Thymus (tissue), 11 donors: ENCODE data around the gene TMEFF2. TPM values are rescaled to one million over a fixed set of nuclear protein-coding genes. Genes with fewer than 3 reads are reported as not detected.

Experiments
- DNase-seq, 9 donors: peaks; one replicate each; pipeline ENCODE4 v3.0.0-alpha.2; 2013; ENCODE audit warnings: low spot score in 9 of 9, low read depth in 6 of 9, missing footprints in 1 of 9
- H3K27ac ChIP-seq, 2 donors: one replicate each; pipeline ENCODE4 v1.5.1; 2013; ENCODE audit warnings: control low read depth in 1 of 2, low read depth in 1 of 2, low read length in 1 of 2, mild to moderate bottlenecking in 1 of 2, moderate library complexity in 1 of 2
- H3K27me3 ChIP-seq, 2 donors: one replicate each; pipeline ENCODE4 v1.5.1; 2013; ENCODE audit warnings: low read length in 1 of 2; ENCODE audit not compliant: control insufficient read depth in 2 of 2, insufficient read depth in 1 of 2
- H3K36me3 ChIP-seq, 2 donors: one replicate each; pipeline ENCODE4 v1.5.1; 2013; ENCODE audit warnings: low read length in 1 of 2, mild to moderate bottlenecking in 1 of 2, moderate library complexity in 1 of 2; ENCODE audit not compliant: control insufficient read depth in 2 of 2, insufficient read depth in 2 of 2
- H3K4me1 ChIP-seq, 2 donors: one replicate each; pipeline ENCODE4 v1.5.1; 2013; ENCODE audit warnings: low read length in 2 of 2; ENCODE audit not compliant: control insufficient read depth in 2 of 2, insufficient read depth in 2 of 2
- H3K4me3 ChIP-seq, 2 donors: one replicate each; pipeline ENCODE4 v1.5.1; 2013; ENCODE audit warnings: low read length in 2 of 2, control low read depth in 1 of 2, mild to moderate bottlenecking in 1 of 2
- H3K9me3 ChIP-seq, 2 donors: one replicate each; pipeline ENCODE4 v1.5.1; 2013; ENCODE audit warnings: low read length in 1 of 2, mild to moderate bottlenecking in 1 of 2; ENCODE audit not compliant: control insufficient read depth in 2 of 2, insufficient read depth in 1 of 2
- WGBS: extraction: QIAGEN DNeasy Blood & Tissue Kit; methylation state at CpG from one replicate; pipeline ENCODE4 v1.1.7; 2013; 5-methylcytosine and 5-hydroxymethylcytosine counted together
- polyA plus RNA-seq: library from polyadenylated mRNA; stranded (reverse); fragments of 200-250 nt; gene quantifications from one replicate; pipeline ENCODE4 v1.2.3, GENCODE V29; 2013
- total RNA-seq: library from RNA; stranded (reverse); fragments of 120-200 nt; gene quantifications from one replicate; pipeline ENCODE4 v1.2.4, GENCODE V29; 2013
- donor health status: healthy.

The TMEFF2 gene
- total and polyA plus RNA-seq, 2 donors: 0.05 to 1.2 TPM

DNA sequence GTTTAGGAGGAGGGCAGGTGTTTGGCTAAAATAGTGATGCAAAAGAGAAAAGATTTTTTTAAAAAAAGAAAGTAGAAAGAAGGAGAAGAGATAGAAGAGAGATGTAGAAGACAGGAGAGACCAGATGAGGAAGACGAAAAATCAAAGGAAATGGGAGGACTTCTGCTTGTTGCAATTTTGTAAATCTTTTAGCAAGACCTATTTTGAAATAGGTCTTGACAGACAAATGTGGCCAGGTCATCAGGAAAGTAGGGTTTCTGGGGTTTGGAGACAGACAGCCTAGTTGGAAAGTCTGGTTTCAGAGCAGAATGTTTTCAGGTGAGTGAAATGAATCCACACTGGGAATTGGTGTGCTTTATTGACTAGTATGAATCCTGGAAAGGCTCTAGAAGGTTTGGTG, 243.4 kb downstream of the TMEFF2 start:
- H3K36me3 ChIP-seq: no peaks in the 10 kb centered on the region
- no peak for DNase-seq
- no peaks in the 10 kb centered on the region for H3K9me3 ChIP-seq
- H3K4me1 ChIP-seq: no peaks in the 10 kb centered on the region
- WGBS: 95% methylated on average over 1 of the region's 1 CpG
- no peak overlapping the region for H3K4me3 ChIP-seq
- no peak overlapping the region for H3K27ac ChIP-seq
- no peaks in the 10 kb centered on the region for H3K27me3 ChIP-seq

DNA sequence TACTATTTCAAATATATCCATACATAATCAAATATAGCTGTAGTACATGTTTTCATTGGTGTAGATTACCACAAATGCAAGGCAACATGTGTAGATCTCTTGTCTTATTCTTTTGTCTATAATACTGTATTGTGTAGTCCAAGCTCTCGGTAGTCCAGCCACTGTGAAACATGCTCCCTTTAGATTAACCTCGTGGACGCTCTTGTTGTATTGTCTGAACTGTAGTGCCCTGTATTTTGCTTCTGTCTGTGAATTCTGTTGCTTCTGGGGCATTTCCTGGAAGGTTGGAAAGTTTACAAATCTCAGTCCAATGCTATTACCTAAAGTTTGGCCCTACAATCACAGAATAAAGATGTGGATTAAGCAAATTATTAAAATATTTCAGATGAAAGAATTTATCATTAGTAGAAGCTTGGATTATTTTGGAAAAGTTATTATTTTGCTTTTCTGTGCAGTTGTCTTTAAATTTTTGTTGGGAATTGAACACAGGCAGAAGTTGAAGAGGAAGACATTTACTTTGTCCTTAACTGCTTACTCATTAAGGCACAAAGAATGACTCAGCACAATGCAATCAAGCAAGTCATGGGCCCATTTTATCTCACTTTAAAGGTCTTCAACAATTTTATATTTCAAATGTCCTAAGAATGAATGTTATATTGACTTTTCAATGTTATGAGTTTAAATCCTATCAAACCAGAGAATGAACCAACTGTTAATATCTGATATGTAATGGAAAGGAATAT, 244.4 kb downstream of the TMEFF2 start:
- Histone ChIP-seq H3K4me1 (no peaks in the 10 kb centered on the region), H3K27me3 (no peaks in the 10 kb centered on the region), H3K36me3 (no peaks in the 10 kb centered on the region), H3K4me3 (no peak overlapping the region), H3K27ac (no peak overlapping the region), H3K9me3 (no peaks in the 10 kb centered on the region)
- WGBS: 93% methylated on average over 3 of the region's 3 CpGs
- no peak for DNase-seq

DNA sequence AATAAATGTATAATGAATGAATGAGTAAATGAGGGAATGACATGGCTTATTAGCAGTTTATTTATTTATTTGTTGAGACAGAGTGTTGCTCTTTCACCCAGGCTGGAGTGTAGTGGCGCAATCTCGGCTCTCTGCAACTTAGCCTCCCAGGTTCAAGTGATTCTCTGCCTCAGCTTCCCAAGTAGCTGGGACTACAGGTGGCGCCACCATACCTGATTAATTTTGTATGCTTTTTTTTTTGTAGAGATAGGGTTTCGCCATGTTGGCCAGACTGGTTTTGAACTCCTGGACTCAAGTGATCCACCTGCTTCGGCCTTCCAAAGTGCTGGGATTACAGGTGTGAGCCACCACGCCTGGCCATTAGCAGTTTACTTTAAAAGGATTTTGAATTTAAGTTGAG, 247.5 kb downstream of the TMEFF2 start:
- WGBS: 96% methylated on average over 6 of the region's 6 CpGs
- Histone ChIP-seq H3K4me3 (no peak overlapping the region), H3K27me3 (no peaks in the 10 kb centered on the region), H3K36me3 (no peaks in the 10 kb centered on the region), H3K27ac (no peak overlapping the region), H3K4me1 (no peaks in the 10 kb centered on the region), H3K9me3 (no peaks in the 10 kb centered on the region)
- no peak for DNase-seq

DNA sequence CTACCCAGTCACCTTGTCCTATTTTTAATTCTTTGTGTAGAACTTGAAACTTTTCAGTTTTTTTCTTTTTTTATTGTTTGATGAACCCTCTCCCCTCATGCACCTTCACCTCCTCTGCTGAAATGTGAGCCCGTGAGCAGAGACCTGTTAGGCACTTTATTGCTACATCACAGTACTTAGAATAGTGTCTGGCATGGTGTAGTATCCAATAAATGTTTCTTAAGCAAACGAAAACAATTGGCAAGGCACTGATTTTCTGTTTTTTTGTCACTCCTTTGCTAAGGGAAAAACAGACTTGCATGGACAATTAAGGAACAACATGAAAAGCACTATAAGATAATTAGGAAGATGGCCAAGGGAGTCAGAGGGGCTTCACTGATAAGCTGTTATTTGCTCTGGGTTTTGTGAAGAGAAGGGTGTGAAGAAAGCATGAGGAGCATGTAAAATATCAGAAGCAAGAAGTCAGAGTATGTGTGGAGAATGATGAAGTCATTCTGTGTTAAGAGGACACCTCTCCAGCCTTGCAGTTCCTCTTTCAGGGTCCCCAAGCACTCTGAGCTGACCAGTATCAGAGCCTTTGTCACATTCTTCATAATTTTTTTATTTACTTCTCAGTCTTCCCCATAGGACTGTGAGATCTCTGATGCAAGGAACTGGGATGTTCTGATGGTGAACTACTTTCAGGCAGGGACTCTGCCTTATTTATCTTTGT, 248.1 kb downstream of the TMEFF2 start:
- no peak overlapping the region for H3K4me3 ChIP-seq
- 68% methylated on average over 2 of the region's 2 CpGs for WGBS
- no peaks in the 10 kb centered on the region for H3K9me3 ChIP-seq
- H3K4me1 ChIP-seq: no peaks in the 10 kb centered on the region
- no peak overlapping the region for H3K27ac ChIP-seq
- no peak for DNase-seq
- H3K36me3 ChIP-seq: no peaks in the 10 kb centered on the region
- H3K27me3 ChIP-seq: no peaks in the 10 kb centered on the region

DNA sequence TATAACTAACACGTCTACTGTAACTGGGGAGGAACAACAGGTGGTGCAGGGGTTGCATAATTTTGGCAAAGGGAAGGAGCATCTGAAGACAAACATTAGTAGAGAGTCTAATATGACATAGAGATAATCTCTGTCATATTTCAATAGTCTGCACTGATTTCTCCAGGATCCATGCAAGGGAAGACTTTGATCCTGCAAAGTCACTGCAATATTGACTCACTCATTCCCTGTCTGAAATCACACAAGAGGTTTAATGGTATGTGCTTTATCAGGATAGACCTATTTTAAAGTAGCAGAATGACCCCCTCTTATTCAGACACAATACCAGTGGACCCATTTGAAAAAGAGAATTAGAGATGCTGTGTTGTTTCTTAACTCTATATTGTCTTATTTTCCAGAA, 249.1 kb downstream of the TMEFF2 start:
- Histone ChIP-seq H3K9me3 (no peaks in the 10 kb centered on the region), H3K4me1 (no peaks in the 10 kb centered on the region), H3K4me3 (no peak overlapping the region), H3K27ac (no peak overlapping the region), H3K36me3 (no peaks in the 10 kb centered on the region), H3K27me3 (no peaks in the 10 kb centered on the region)
- DNase-seq: no peak
- WGBS: 92% methylated on average over 1 of the region's 1 CpG

DNA sequence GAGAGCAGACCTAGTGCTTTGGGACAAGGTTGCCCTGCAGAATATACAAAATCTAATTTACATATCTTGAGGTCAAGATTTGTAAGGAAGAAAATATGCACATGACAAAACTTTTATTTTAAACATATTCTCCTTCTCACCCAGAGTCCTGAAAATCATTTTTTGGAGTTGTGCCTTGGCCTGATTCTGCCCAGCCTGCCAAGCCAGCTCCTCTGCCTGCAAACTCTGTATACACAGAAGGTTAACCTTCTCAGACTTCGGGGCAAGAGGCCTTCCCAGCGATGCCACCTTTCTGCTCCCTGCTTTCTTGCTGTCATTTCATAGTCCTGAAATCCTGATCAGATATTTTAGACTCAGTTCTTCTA, 252.0 kb downstream of the TMEFF2 start:
- Histone ChIP-seq H3K9me3 (no peaks in the 10 kb centered on the region), H3K4me3 (no peak overlapping the region), H3K36me3 (no peaks in the 10 kb centered on the region), H3K4me1 (no peaks in the 10 kb centered on the region), H3K27ac (no peak overlapping the region), H3K27me3 (no peaks in the 10 kb centered on the region)
- 90% methylated on average over 2 of the region's 2 CpGs for WGBS
- DNase-seq: no peak

DNA sequence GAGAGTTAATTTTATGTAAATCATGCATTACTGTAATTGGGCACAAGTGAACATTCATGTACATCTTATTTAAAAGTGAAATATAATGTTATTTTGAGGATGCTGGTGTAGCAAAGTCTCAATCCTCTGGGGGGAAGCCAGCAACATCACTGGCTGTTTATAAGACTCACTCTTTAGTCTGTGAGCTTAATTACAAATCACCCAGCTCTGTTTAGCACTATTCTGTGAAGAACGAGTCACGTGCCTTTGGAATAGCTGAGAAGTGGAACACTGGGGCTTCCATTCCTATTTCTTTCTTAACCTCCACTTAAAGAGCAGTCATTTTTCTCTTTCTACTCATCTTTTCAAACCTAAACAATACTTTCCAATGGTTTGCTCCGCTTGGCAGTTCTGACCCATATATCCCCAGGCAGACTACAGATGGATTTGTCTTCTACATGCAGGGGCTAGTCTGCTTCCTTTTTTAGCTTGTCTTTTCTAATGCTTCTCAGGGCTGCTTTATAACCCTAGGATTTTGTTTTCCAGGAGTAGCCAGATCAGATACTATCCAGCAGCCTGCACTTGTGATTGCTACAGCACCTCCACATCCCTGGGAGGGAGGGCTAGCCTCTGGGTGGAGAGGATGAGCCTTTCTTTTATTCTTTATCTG, 252.5 kb downstream of the TMEFF2 start:
- WGBS: 95% methylated on average over 3 of the region's 3 CpGs
- DNase-seq: no peak
- Histone ChIP-seq H3K9me3 (no peaks in the 10 kb centered on the region), H3K4me3 (no peak overlapping the region), H3K36me3 (no peaks in the 10 kb centered on the region), H3K27me3 (no peaks in the 10 kb centered on the region), H3K4me1 (no peaks in the 10 kb centered on the region), H3K27ac (no peak overlapping the region)

DNA sequence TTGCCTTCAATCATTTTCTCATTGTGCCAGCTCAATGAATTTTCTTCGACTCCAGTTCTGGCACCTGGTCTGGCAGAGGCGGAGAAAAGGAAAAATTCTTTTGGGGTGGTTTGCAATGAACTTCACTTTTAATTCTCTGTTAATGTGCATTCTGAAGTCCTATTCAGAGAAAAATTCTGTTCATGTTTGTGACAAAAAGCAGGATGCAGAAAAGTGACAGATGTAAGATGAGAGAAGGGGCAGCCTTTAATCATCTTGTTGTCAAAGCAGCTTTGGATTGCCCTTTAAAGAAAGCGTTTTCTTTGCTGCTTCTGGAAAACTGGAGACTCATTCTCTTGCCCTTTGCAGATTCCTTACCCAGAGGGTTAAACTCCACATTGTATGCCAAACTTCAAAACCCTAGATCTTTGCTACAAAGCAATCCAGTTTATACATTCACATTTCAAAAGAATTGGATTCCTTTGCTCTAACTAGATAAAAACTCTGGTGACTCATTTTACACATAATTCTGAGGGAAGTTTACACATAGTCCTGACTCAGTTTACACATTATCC, 253.3 kb downstream of the TMEFF2 start:
- DNase-seq: no peak
- Histone ChIP-seq H3K36me3 (no peaks in the 10 kb centered on the region), H3K27ac (no peak overlapping the region), H3K4me3 (no peak overlapping the region), H3K4me1 (no peaks in the 10 kb centered on the region), H3K27me3 (no peaks in the 10 kb centered on the region), H3K9me3 (no peaks in the 10 kb centered on the region)
- 95% methylated on average over 3 of the region's 3 CpGs for WGBS

DNA sequence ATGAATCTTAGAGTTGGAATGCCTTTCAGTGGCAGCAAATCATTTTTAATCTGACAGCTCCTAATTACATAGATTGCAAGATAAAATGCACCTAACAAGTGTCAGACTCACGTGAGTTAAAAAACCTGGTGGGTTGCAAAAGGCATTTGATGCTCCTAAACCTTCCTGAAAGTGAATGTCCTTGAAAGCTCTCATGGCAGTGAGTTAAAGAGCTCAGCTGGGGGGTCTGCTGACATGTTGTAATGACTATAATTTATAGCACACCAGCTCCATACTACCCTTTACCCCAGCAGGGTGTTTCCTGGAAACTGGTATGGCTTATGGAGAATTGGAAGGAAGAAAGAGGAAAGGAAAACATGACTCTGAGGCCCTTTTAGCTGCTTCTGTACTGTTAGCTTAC, 256.0 kb downstream of the TMEFF2 start:
- H3K4me3 ChIP-seq: no peak overlapping the region
- 92% methylated on average over 1 of the region's 1 CpG for WGBS
- no peaks in the 10 kb centered on the region for H3K9me3 ChIP-seq

More for the DNA sequence above, 256.0 kb downstream of the TMEFF2 start:
- Histone ChIP-seq H3K36me3 (no peaks in the 10 kb centered on the region), H3K27ac (no peak overlapping the region), H3K27me3 (no peaks in the 10 kb centered on the region), H3K4me1 (no peaks in the 10 kb centered on the region)
- DNase-seq: no peak
